Neural progenitor cell (in vitro differentiated cells): ENCODE data around the gene TMEM232.

Experiments used
- EZH2 ChIP-seq: fragments of 200-600 bp; sonication (generic); IDR thresholded peaks from 2 replicates; pipeline ENCODE4 v1.6.1; 2017; ENCODE audit warnings: antibody characterized with exemption, mild to moderate bottlenecking, moderate library complexity
- EZH2phosphoT487 ChIP-seq: fragments of 200-600 bp; sonication (generic); IDR thresholded peaks from 2 replicates; pipeline ENCODE4 v1.6.1; 2017; ENCODE audit warnings: antibody characterized with exemption
- TF ChIP-seq, protein P1 (sequence below): fragments of 200-600 bp; sonication (generic); IDR thresholded peaks from 2 replicates; pipeline ENCODE4 v1.5.1; 2017; ENCODE audit warnings: antibody characterized with exemption, mild to moderate bottlenecking

DNA sequence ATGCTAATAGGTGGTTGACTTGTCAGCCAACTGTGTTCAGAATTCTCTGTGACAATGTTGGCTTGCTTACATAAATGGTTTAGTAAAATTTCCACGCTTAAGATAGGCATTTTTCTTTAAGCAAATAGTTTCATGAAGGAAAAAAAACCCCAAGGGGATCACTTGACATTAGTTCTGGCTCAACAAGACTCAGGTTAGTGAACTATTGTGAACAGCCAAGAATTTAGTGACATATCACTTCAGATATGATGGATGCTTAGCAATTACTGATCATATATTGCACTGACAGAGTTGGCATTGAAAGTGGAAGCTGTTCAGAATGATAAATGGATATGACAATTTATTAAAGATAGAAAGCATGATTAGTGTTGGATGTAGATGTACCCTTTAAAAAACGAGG, 218.5 kb downstream of the TMEM232 start:
- TF ChIP-seq EZH2phosphoT487 (no peak), EZH2 (no peak)
- TF ChIP-seq, protein P1, sequence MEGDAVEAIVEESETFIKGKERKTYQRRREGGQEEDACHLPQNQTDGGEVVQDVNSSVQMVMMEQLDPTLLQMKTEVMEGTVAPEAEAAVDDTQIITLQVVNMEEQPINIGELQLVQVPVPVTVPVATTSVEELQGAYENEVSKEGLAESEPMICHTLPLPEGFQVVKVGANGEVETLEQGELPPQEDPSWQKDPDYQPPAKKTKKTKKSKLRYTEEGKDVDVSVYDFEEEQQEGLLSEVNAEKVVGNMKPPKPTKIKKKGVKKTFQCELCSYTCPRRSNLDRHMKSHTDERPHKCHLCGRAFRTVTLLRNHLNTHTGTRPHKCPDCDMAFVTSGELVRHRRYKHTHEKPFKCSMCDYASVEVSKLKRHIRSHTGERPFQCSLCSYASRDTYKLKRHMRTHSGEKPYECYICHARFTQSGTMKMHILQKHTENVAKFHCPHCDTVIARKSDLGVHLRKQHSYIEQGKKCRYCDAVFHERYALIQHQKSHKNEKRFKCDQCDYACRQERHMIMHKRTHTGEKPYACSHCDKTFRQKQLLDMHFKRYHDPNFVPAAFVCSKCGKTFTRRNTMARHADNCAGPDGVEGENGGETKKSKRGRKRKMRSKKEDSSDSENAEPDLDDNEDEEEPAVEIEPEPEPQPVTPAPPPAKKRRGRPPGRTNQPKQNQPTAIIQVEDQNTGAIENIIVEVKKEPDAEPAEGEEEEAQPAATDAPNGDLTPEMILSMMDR, result no peak
